Muscle of arm (tissue), 12 donors: ENCODE results near the gene C1orf74. TPM values are rescaled to one million over a fixed set of nuclear protein-coding genes. Genes with fewer than 3 reads are reported as not detected.

Experiments
- DNase-seq: peaks from one replicate; pipeline ENCODE4 v3.0.0-alpha.2; 2013
- polyA plus RNA-seq, 12 donors: library from polyadenylated mRNA; unstranded; fragments of 120-200 nt; gene quantifications; one replicate each; pipeline ENCODE4 v1.2.1, GENCODE V29; 2013; ENCODE audit not compliant: insufficient read length in 12 of 12

The C1orf74 gene
- polyA plus RNA-seq, 12 donors: 2.2 to 3.2 (median 2.8) TPM; not detected in 1

DNA sequence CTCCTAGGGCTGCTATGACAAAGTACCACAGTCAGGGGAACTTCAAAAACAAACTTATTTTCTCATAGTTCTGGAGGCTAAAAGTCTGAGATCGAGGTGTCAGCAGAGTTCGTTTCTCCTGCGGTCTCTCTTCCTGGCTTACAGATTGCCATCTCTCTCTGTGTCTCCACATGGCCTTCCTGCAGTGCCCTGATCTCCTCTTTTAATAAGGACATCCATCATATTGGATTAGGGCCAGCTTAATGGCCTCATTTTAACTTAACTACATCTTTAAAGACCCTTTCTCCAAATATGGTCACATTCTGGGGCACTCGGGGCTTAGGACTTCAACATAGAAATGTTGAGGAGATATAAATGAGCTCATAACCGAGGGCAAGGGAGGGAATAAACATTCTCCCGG is 12.2 kb downstream of the C1orf74 start:
- no peak for DNase-seq

DNA sequence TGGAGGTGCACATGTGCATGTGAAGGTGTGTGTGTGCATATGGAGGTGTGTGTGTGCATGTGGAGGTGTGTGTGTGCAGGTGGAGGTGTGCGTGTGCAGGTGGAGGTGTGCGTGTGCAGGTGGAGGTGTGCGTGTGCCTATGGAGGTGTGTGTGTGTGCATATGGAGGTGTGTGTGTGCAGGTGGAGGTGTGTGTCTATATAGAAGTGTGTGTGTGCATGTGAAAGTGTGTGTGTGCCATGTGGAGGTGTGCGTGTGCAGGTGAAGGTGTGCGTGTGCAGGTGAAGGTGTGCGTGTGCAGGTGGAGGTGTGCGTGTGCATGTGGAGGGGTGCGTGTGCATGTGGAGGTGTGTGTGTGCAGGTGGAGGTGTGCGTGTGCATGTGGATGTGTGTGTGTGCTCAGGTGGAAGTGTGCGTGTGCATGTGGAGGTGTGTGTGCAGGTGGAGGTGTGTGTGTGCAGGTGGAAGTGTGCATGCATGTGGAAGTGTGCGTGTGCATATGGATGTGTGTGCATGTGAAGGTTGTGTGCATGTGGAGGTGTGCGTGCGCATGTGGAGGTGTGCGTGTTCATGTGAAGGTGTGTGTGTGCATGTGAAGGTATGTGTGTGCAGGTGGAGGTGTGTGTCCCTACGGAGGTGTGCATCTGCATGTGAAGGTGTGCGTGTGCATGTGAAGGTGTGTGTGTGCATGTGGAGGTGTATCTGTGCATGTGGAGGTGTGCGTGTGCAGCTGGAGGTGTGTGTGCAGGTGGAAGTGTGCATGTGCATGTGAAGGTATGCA is 13.5 kb downstream of the C1orf74 start:
- no peak for DNase-seq

DNA sequence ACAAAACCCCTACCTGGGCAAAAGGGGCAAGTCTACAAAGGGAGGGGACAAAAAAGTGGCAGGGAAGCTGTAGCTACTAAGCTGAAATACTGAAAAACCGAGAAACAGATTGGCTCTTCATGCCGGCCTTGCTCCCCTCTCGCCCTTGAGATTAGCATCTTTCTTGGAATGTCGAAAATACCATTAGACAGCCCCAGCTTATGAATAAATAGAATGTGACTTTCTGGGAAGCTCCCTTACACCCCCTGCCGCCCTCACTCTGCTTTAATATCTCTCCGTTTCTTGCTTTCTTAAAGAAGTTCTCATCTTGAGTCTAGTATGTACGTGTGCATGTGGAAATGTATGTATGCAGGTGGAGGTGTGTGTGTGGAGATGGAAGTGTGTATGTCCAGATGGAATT is 14.4 kb downstream of the C1orf74 start:
- no peak for DNase-seq

DNA sequence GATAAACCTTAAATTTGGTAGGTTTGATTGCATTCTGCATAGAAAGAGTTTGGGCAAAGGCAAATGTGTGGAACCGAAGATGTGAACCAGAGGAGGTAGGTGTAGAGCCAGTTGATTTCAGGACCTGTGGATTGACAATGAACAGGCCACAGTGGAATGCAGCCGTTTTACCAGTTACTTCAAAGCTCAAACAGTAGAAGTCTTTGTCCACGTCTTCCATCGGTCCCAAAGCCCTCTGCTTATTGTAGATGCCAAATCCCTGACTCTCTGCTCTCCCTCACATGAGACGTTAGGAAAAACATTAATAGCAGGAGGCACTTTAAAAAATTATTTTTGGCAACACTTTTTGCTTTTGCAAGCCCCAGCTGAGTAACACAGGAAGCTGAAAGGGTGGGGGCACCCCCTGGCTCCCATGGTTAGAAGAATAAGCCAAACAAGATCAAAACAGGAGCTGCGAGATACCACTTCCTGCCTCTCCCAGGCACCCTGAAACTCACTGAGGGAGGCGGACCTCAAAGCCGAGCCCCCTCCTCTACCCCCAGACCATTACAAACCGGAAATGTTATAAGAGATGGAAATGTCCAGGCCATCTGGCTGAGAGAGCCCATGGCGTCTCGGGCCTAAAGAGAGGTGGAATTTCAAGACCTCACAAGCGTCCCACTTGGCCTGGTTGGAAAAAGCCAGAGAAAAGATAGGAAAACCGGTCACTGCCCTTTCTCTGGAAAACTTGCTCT is 15.0 kb downstream of the C1orf74 start:
- DNase-seq: peak; percentile 28

DNA sequence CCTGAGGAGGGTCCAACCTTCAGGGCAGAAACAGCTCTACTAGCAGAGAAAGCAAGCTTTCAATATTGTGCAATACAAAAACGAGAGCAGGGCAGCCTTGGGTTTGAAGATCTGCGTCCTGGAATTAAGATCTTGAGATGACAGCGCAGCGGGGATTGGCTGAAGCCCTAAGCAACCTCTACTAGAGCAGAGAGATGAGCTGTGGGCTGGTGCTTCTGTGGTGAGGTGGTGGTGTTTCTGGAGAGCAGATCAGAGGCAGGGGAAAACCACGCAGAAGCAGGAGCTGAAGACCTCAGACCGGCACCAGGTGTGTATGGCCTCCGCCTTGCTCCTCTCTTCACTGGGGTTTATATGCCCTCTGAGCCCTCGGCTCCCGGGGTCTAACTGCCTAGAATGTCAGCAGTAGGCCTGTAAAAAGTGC is 16.0 kb downstream of the C1orf74 start:
- DNase-seq: no peak

DNA sequence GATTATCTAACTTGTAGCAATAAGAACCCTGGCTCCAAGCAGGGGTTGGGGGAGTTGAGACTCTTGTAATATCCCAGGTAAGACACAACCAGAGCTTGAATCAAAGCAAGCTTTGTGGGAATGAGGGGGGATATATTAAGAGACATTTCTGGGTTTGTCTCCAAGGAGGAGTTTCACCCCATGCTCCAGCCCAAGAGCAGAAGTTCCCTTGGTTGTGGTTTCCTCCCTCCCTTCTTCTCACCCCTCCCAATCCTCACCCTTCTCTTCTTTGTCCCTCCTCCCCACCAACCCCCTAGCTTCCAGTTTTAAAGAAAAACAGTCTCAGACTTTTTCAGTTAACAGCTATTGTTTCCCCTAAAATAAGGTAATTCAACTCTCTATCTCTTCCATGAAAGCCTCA is 16.7 kb downstream of the C1orf74 start:
- DNase-seq: no peak

DNA sequence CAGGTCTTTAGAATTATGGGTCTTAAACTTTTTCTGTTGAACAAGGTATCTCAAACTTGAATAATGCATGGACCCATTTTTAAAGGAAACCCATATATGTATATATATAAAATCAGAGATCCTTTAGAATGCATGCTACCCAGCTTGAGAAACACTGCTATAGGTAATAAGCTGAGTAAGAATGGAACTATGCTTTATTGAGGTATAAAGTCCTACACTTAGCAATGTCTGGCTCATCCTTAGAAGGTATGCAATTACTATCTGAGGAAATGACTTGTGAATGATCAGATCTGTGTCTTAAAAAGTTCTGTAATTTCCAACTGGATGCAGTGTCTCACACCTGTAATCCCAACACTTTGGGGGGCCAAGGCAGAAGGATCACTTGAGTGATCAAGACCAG is 17.3 kb downstream of the C1orf74 start:
- DNase-seq: no peak

DNA sequence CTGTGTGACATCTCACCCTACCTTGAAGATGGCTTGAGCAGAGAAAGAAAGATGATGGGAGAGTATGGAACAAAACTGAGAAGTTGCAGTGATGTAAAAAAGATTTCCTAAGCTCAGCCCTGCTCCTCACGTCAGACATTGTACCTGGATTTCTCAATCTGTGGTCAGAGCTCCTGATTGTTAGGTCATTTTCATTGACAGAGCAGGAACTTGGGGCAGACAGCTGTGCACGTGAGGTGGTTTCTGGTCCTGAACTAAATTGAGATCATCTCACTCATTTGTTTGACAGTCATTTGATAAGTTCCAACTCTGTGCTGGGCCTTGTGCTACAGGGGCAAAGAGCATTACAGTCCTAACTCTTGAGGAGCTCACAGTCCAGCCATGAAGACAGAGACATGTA is 18.3 kb downstream of the C1orf74 start:
- DNase-seq: no peak

DNA sequence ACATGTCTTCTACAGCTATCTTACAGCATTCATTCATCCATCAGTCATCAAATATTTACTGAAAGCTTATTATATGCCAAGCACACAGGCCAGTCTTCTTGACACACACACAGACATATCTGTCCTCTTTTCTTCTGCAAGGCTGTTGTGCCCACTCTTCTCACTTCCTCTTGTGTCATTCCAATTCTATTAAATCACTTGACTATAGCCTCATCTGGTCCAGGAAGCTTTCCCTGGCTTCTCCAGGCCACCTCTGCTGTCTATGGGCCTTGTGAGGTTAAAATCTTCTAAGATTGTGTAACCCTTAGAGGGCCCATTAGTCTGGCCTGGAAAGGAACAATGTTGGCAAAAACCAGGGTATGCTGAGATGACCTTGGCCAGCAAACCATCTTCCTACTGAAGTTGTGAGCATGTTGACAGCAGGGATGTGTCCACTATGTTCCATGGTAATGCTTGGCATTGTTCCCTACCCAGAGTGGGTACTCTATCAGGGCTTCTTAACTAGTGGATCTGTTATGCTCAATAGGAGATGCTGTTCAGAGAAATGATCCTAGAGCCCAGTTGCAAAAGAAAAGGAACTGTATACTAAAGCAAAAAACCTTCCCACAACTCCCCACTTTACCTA is 23.2 kb downstream of the C1orf74 start:
- DNase-seq: no peak

DNA sequence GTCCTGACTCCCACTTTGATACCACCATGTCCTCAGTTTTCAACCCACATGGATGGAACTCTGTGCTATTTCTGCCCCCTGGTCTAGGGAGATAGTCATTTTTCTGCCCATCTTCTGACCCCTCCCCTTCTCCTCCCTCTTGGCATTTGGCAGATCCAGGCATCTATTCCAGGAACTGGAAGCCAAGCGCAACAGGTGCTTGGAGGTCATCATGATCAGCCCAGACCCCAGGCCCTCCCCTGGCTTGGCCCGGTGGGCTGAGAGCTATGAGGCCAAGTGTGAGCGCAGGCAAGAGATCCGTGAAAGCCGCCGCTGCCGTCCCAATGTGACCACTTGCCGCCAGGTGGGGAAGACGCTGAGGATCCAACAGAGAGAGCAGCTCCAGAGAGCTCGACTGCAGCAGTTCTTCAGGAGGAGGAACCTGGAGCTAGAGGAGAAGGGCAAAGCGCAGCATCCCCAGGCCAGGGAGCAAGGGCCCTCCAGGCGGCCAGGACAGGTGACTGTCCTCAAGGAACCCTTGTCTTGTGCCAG is 24.5 kb downstream of the C1orf74 start:
- DNase-seq: no peak

DNA sequence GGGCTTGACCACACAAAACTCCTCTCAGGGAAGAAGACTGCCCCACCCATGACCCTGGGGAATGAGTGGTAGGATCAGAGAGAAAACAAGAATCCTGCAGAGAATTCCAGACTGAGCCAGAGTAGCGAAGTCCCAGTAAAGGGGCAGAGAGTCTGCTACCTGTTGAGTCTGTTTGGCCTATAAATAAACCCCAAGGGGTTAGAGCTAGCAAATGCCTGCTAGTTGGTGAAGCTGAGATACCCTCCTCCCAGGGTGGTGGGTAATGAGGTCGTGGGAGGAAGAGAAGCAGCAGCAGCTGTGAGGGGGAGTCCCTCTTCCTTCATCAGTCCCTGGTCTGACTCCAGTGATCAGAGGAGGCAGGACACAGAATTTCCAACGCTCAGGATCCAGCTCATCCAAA is 26.0 kb downstream of the C1orf74 start:
- DNase-seq: no peak

DNA sequence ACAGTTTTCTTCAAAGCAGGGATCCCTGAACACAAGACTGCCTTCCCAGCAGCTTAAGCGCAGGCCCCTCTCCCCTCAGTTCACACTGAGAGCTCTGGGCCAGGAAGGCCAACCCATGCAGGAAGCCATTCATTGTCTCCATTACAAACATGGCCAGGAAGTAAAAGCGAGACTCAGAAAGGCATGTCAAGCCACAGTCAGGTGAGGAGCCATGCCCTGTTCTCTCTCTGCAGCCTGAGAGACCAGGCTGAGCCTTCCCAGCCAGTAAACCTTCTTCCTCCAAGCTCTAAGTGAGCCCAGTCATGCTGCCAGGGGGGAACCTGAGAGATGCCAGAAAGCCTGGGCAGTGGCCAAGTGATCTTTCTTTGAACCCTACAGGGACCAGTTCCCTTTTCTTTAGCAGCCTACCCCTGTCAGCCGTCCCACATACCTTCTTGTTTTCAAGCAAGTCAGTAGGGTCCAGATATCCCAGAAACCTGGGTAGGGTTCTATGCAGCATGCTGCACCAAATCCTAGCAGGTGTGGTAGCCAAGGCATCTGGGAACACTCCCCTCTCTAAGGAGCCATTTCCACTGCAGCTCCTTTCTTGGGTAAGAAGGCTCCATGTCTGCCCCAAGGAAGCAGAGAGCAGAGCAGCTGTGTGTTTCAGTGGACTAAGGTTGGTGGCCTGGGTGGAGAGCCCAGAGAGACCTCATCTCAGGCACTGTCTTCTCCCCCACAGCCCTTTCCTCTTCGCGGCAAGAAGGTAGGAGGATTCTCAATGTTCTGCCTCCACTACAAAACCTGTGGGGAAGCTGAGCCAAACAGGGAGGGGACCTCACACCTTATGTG is 27.5 kb downstream of the C1orf74 start:
- no peak for DNase-seq

DNA sequence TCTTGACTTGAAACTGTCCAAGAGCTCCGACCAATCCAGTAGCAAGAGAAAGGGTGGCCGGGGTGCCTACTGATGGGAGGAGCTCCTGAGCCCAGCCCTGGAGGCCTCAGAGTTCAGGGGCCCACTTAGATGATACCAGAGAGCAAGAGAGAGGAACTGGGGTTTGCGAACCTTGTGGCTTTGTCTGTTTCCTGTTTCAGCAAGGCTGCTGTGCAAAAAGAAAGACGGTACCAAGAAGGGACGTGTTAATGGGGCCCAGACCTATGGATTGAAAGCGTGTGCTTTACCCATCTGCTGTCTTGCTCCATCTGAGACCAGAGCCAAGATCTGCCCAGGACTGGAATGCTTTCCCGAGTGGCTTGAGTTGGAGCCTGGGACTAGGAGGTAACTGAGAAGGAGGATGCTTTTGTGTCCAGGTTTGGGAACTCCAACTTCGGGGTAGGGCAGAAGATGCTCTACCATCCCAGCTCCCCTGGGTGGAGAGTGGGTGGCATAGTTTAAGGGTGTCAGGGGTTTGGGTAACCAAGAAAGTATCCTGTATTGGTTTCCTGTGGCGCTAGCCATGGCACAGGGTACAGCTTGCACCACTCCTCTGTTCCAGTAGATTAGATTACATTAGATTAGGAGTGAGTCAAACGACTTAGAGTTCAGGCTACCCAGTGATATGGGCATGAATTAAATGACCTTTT is 28.3 kb downstream of the C1orf74 start, which contains the start of gene TRAF3IP3:
Gene TRAF3IP3, plus strand, starts transcription at position 128 of the 689 bp plus-strand sequence. CDS start 3,987 bp downstream, outside the sequence.
- no peak for DNase-seq

DNA sequence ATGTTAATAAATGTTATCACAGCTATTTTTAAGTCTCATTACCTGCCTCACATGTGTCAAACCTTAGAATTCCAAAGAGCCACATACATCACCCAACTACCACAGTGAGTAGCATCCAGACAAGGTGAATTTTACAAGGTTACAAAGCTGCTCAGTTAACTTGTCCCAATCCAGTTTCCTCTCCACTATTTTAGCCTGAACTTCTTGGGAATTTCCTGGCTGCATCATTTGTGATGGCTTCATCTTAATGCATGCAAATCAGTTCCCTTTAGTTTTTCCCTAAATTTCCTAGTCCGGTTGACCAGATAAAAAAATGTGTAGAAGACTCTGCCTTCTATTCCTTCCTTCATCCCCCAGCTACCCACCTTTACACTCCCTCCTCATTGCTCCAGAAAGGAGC is 29.1 kb downstream of the C1orf74 start:
- DNase-seq: no peak

DNA sequence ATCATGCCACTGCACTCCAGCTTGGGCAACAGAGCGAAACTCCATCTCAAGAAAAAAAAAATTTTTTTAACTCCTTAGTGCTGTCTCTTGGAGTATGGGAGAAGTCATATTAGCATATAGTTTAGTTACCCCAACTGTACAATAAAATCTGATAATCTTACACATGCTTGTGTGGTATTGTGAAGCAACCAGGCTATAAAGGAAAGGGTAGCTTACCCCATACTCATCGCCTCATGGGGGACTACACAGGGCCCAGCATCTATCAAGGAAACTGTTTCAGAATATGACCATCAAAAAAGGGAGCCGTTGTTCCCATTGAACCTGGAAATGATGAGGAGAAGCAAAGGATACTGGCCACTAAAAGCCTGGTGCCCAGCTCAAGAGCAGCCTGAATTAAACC is 31.5 kb downstream of the C1orf74 start:
- no peak for DNase-seq

DNA sequence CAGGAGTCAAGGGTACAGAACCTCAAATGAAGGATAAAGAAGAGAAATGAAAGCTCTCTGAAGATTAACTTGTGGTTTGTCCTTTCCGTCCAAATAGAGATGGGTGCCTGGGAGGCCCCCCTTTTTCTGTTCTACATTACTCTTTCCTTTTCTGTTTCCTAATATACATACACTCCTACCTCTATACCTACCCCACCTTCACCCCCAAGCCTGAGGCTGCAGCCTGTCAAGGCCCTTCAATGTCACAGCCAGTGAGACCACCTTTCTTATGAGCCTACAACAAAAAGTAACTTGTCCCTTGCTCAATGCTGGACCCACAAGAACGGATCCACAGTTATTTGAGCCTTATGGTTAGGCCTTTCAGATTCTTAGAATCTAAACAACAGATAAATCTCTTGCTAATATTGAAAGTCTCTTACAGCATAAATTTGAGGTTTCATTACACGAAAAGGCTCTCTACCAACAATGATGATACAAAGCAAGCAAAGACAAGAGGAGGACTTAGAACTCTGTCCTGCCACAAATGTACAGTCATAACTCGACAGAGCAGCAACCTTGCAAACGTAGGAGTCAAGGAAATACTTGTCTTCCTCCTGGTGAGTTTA is 32.6 kb downstream of the C1orf74 start:
- DNase-seq: no peak

DNA sequence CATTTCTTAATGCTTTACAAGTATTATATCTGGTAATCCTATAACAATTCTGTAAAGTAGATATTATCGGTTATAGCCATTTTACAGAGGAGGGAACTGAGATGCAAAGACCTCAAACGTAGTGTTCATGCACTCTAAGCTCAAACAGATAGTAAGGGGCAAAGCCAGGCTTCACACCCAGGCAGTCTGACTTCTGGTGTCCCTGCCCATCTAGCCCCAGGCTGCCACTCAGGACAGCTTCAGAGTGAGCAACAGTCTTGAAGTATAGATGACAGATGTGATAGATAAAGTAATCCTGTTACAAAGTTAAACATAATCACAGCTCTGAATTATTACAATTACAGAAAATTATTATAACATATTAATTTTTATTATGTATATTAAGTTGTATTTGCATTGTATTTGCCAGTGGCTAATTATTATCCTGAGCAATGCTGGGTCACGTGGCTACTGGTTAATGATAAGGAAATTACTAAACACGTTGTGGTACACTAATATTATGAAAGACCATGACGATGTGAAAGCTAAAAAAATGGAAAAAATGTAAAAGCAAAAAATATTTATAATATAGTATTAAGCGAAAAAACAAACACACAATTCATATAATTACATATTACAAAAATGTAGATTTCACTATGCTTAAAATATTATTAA is 34.6 kb downstream of the C1orf74 start:
- DNase-seq: no peak

DNA sequence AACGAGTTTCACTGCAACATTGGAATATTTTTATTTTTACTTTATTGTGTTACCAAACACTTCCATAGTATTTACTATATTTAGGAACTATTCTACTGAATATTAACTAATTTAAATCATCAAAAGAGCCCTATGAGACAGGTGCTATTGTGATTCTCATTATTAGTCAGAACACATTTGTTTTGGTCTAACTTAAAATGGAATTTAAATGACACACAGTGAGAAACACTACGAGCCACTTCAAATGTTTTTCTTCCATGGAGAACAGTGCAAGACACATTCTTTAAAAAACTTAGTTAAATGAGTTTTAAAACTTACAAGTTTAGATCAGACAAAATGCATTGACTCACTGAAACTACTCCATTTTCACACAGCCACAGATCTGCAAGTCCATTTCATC is 35.2 kb downstream of the C1orf74 start:
- no peak for DNase-seq

DNA sequence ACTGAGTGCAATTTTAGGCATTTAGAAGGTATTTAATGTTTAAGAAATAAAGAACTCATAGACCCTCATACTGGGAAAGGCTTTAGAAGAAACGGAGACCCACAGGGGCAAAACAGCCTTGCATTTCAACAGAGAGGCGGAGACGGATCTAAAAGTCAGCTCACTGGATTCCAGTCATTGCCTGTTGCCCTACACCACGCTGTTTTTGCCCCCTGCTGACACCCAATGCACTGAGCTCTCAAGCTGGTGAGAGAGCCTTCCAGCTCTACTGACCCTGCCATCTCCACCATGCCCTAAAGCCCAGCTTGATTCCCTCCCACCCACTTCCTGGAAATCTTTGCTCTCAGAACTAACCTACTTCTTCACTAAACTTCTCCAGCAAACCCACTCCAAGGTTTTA is 35.7 kb downstream of the C1orf74 start:
- no peak for DNase-seq
